ENCODE measurements around the gene STX8.

- TF ChIP-seq CTCF (IDR thresholded peaks at IDR 0.05) (no peak), POLR2A (IDR thresholded peaks at IDR 0.05) (no peak)
These were observed 165.3 kb downstream of the STX8 start for GRCh38 chr17:9410301-9410700.

Data from Peyer's patch (tissue), 4 donors.